Thyroid gland (tissue), 4 donors: ENCODE measurements around the gene ZKSCAN3.

Source experiments
- CTCF ChIP-seq, 6 experiments: fragments of 200-600 bp in 3 of 6; fragments of 450-650 bp in 3 of 6; sonication (generic) in 3 of 6; IDR thresholded peaks; one replicate each; pipeline ENCODE4 v1.5.1; 2016 to 2019; ENCODE audit warnings: antibody characterized with exemption in 6 of 6, mild to moderate bottlenecking in 2 of 6, inconsistent platforms in 1 of 6, moderate library complexity in 1 of 6
- POLR2A ChIP-seq, 2 donors: fragments of 450-650 bp; IDR thresholded peaks; one replicate each; pipeline ENCODE4 v1.6.1; 2017; ENCODE audit warnings: antibody characterized with exemption in 2 of 2, mild to moderate bottlenecking in 2 of 2, moderate library complexity in 1 of 2

GRCh38 chr6:28326371-28326948, 23.3 kb upstream of the ZKSCAN3 start:
- TF ChIP-seq CTCF (IDR thresholded peaks at IDR 0.05) = no peak
- no peak for TF ChIP-seq POLR2A (IDR thresholded peaks at IDR 0.05)
